Measurements from ENCODE around the gene ATG7.

The ATG7 gene

DNA sequence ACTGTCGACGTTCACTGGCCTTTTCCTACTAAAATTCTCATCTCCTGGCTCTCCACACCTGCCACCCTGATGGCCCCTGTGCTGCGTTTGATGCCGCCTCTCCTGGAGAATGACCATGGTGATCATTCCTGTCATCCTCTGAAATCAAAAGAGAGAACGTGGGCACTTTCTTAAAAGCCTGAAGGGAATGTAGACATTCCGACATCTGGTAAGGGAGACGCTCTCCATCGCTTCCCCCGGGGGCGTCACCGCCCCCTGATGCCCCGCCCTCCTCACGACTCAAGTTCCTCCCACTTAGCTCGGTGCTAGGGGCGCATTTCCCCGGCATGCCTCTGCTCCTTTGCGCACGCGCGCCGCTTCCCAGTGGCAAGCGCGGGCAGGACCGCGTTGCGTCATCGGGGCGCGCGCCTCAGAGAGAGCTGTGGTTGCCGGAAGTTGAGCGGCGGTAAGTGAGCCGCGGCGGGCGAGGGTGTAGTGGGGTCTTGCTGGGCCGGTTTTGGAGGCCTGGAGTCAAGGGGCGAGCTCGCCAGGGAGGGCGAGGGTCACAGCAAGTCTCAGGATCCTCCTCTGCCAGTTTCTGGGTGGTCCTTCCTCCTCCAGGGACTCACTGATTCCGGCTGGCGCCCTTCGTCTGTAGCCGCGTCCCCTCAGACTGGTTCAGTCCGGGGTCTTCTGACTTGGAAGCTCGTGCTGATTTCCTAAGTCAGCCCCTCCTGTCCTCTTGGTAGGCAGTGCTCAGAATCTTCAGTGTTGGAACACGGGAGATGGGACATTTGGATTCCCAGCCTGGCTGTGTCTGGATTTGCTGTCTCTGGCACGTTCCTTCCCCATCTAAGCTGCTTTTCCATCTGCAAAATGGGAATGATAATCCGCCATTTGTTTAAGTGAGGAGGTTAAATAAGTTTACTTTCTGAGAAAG is at the start of gene ATG7:
TSS of gene ATG7 (plus strand) at position 412 of the 919 bp plus-strand sequence. CDS start 26,299 bp downstream, outside the sequence.
- peak; percentile 98 for DNase-seq (ENCODE audit: extremely low spot score)
- TF ChIP-seq CTCF (IDR thresholded peaks at IDR 0.05; ENCODE audit: control extremely low read depth, extremely low read depth, low read depth, missing control alignments) = no peak
- ChIA-PET POLR2A (interaction anchor here (1.1 kb wide), 1 partner anchor 16 kb away, joined by 8 read pairs; no protein-coding TSS in a partner anchor), CTCF (interaction anchor here (1.0 to 3.5 kb wide), 7 partner anchors 11 to 62 kb away, joined by 3 to 39 read pairs (median 3); no protein-coding TSS in a partner anchor)

GRCh38 chr3:11224010-11224409 is 48.2 kb upstream of the ATG7 start:
- DNase-seq (ENCODE audit: extremely low spot score) = no peak
- ChIA-PET CTCF (no interaction called here), POLR2A (interaction anchor here (0.6 kb wide), 1 partner anchor 541 kb away, joined by 3 read pairs; no protein-coding TSS in a partner anchor)

GRCh38 chr3:11224870-11225229 is 47.3 kb upstream of the ATG7 start:
- no peak for TF ChIP-seq CTCF (IDR thresholded peaks at IDR 0.05; ENCODE audit: control extremely low read depth, extremely low read depth, low read depth, missing control alignments)
- ChIA-PET CTCF (interaction anchor here (1.3 kb wide), 1 partner anchor 12 kb away, joined by 3 read pairs; no protein-coding TSS in a partner anchor), POLR2A (no interaction called here)
- DNase-seq (ENCODE audit: extremely low spot score) = no peak

More at GRCh38 chr3:11224010-11224409, 48.2 kb upstream of the ATG7 start:
- no peak for TF ChIP-seq CTCF (IDR thresholded peaks at IDR 0.05; ENCODE audit: control extremely low read depth, extremely low read depth, low read depth, missing control alignments)

DNA sequence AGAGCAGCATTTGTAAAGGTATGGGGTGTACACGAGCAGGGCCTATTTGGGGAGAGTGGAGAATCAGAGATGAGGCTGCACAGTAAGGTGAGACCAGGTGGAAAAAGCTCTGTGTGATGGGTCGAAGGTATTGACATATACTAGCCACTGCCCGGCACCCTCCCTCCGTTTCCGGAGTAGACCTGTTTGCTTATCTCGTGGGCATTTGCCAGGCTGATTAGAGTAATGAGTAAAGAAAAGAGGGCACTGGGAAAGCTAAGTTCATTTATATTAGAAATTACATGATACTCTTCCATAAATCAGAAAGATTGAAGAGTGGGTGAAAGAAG is 46.2 kb upstream of the ATG7 start:
- ChIA-PET POLR2A (no interaction called here), CTCF (interaction anchor here (1.3 to 1.4 kb wide), 2 partner anchors 11 to 430 kb away, joined by 3 read pairs; no protein-coding TSS in a partner anchor)
- no peak for TF ChIP-seq CTCF (IDR thresholded peaks at IDR 0.05; ENCODE audit: control extremely low read depth, extremely low read depth, low read depth, missing control alignments)
- DNase-seq (ENCODE audit: extremely low spot score) = no peak

DNA sequence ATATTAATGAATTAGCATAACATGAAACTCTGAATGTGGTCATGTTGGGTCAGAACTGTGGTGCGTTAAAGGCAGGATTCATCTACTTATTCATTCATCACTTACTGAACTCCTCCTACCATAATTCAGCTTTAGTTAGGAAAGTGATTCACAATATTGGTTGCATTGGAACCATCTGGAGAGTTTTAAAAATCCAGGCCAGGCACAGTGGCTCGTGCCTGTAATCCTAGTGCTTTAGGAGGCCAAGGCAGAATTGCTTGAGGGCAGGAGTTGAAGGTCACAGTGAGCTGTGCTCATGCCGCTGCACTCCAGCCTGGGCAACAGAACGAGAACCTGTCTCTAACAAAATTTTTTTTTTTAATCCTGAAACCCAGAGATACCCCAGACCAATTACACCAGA is 44.2 kb upstream of the ATG7 start:
- CTCF ChIA-PET = interaction anchor here (0.7 to 1.1 kb wide), 2 partner anchors 13 to 108 kb away, joined by 3 read pairs; no protein-coding TSS in a partner anchor
- TF ChIP-seq CTCF (IDR thresholded peaks at IDR 0.05; ENCODE audit: control extremely low read depth, extremely low read depth, low read depth, missing control alignments) = no peak
- DNase-seq (ENCODE audit: extremely low spot score) = no peak
- POLR2A ChIA-PET = no interaction called here

- no peak for DNase-seq (ENCODE audit: extremely low spot score)
- ChIA-PET POLR2A (no interaction called here), CTCF (interaction anchor here (0.8 kb wide), 1 partner anchor 9 kb away, joined by 3 read pairs; no protein-coding TSS in a partner anchor)
- TF ChIP-seq CTCF (IDR thresholded peaks at IDR 0.05; ENCODE audit: control extremely low read depth, extremely low read depth, low read depth, missing control alignments) = no peak
Measured at GRCh38 chr3:11230125-11230524, 42.1 kb upstream of the ATG7 start.

Measured in GM10248 (cell line).